ENCODE measurements around the gene ROR1. TPM values are rescaled to one million over a fixed set of nuclear protein-coding genes. Genes with fewer than 3 reads are reported as not detected.

Gene ROR1
- total and polyA plus RNA-seq, 3 donors from 2014 or later = 3.3 to 5.1 (median 4.6) TPM

- DNase-seq = no peak
Measured at GRCh38 chr1:63855942-63856341, 82.1 kb downstream of the ROR1 start.

GRCh38 chr1:63856924-63857323 is 83.1 kb downstream of the ROR1 start:
- no peaks in the 10 kb centered on the region for H3K4me1 ChIP-seq
- DNase-seq = no peak
- 88 to 93% methylated on average over 4 of the region's 4 CpGs for WGBS, 2 donors
- TF ChIP-seq CTCF (IDR thresholded peaks at IDR 0.05) (no peak), POLR2A (IDR thresholded peaks at IDR 0.05) (no peak)
- H3K27me3 ChIP-seq = no peaks in the 10 kb centered on the region
- H3K27ac ChIP-seq = no peak overlapping the region
- no peaks in the 10 kb centered on the region for H3K9me3 ChIP-seq
- intact Hi-C loops (cut with DNase I; ENCODE audit: low total_unique reads) = no loop called here
- H3K36me3 ChIP-seq (ENCODE audit: low read depth, missing control alignments) = no peaks in the 10 kb centered on the region
- no peak overlapping the region for H3K4me3 ChIP-seq

More at GRCh38 chr1:63855942-63856341, 82.1 kb downstream of the ROR1 start:
- H3K27ac ChIP-seq = no peak overlapping the region
- H3K4me3 ChIP-seq = no peak overlapping the region
- no peaks in the 10 kb centered on the region for H3K9me3 ChIP-seq
- no peaks in the 10 kb centered on the region for H3K36me3 ChIP-seq (ENCODE audit: low read depth, missing control alignments)
- intact Hi-C loops (cut with DNase I; ENCODE audit: low total_unique reads) = no loop called here
- H3K27me3 ChIP-seq = no peaks in the 10 kb centered on the region
- no peak for TF ChIP-seq POLR2A (IDR thresholded peaks at IDR 0.05)
- TF ChIP-seq CTCF (IDR thresholded peaks at IDR 0.05) = no peak
- H3K4me1 ChIP-seq = no peaks in the 10 kb centered on the region
- 96 to 100% methylated on average over 1 of the region's 1 CpG for WGBS, 2 donors

GRCh38 chr1:63857478-63857877 is 83.7 kb downstream of the ROR1 start:
- no peak for DNase-seq
- TF ChIP-seq POLR2A (IDR thresholded peaks at IDR 0.05) (no peak), CTCF (IDR thresholded peaks at IDR 0.05) (no peak)
- Histone ChIP-seq H3K36me3 (ENCODE audit: low read depth, missing control alignments) (no peaks in the 10 kb centered on the region), H3K27ac (no peak overlapping the region), H3K27me3 (no peaks in the 10 kb centered on the region), H3K4me3 (no peak overlapping the region), H3K9me3 (no peaks in the 10 kb centered on the region), H3K4me1 (no peaks in the 10 kb centered on the region)
- WGBS, 2 donors = 72 to 76% methylated on average over 2 of the region's 2 CpGs
- intact Hi-C loops (cut with DNase I; ENCODE audit: low total_unique reads) = no loop called here

- no peaks in the 10 kb centered on the region for H3K4me1 ChIP-seq
- no peaks in the 10 kb centered on the region for H3K9me3 ChIP-seq
- H3K4me3 ChIP-seq = no peak overlapping the region
- intact Hi-C loops (cut with DNase I; ENCODE audit: low total_unique reads) = no loop called here
- no peak for TF ChIP-seq CTCF (IDR thresholded peaks at IDR 0.05)
- TF ChIP-seq POLR2A (IDR thresholded peaks at IDR 0.05) = no peak
- H3K27me3 ChIP-seq = no peaks in the 10 kb centered on the region
- no peak overlapping the region for H3K27ac ChIP-seq
- no peaks in the 10 kb centered on the region for H3K36me3 ChIP-seq (ENCODE audit: low read depth, missing control alignments)
- no peak for DNase-seq
Measured at GRCh38 chr1:63858153-63858552, 84.3 kb downstream of the ROR1 start.

- 92 to 96% methylated on average over 3 of the region's 3 CpGs for WGBS, 2 donors
- DNase-seq = no peak
- intact Hi-C loops (cut with DNase I; ENCODE audit: low total_unique reads) = no loop called here
- Histone ChIP-seq H3K36me3 (ENCODE audit: low read depth, missing control alignments) (no peaks in the 10 kb centered on the region), H3K4me1 (no peaks in the 10 kb centered on the region), H3K27ac (no peak overlapping the region), H3K4me3 (no peak overlapping the region), H3K9me3 (no peaks in the 10 kb centered on the region), H3K27me3 (no peaks in the 10 kb centered on the region)
- TF ChIP-seq CTCF (IDR thresholded peaks at IDR 0.05) (no peak), POLR2A (IDR thresholded peaks at IDR 0.05) (no peak)
Measured at GRCh38 chr1:63859480-63860275, 85.9 kb downstream of the ROR1 start.

Measured in testis (tissue), 3 donors.